Activated CD4-positive, alpha-beta T cell treated with anti-CD3 and anti-CD28 coated beads, Interleukin-2, amount 50 U/mL, for 4 hours (primary cell): ENCODE data around the gene MBNL1.
"Not testable (repeated sequence)": the region's sequence is repeated elsewhere in the genome, so short reads cannot be mapped to it uniquely, and the experiment has no call there.

Source experiments
- DNase-seq, 2 experiments: peaks; one replicate each; pipeline ENCODE4 v3.0.0-alpha.2; 2020

Gene MBNL1

DNA sequence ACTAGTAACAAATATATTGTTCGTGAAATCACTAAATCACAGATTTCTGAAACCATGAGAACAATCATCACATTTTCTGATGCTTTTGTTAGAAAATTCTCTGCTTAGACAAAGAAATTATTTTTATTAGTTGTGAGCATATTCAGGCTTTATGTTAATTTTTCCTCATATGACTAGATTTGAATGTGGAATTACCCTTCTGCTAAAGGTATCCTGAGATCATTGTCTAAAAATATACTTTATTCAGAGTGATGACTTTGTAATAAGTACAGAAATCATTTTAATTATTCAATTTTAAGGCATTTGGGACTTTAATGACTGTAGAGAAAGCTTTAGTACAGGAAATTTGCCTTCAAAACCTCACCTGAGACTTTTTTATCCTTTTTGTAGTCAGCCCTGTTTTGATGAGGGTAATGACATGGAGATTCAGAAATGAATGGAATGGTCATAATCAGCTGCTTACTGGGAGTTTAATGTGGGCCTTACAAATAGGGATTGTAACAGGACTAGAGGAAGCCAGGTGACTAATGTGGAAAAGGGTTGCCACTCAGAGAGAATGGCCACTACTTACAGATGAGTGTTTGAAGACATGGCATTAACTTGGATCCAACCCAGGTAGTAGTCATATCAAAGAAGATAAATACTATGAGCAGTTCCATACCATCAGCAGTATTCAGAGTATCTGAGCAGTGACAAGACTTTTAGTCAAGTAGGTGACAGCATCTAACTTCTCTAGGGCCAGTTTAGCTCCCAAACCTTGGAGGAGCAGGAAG lies 148.3 kb downstream of the MBNL1 start:
- DNase-seq, result no peak

DNA sequence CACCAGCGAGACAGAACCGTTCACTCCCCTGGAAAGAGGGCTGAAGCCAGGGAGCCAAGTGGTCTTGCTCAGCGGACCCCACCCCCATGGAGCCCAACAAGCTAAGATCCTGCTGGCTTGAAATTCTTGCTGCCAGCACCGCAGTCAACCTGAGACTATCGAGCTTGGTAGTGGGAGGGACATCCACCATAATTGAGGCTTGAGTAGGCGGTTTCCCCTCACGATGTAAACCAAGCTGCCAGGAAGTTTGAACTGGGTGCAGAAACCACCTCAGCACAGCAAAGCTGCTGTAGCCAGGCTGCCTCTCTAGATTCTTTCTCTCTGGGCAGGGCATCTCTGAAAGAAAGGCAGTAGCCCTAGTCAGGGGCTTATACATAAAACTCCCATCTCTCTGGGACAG lies 151.0 kb downstream of the MBNL1 start:
- no peak for DNase-seq

DNA sequence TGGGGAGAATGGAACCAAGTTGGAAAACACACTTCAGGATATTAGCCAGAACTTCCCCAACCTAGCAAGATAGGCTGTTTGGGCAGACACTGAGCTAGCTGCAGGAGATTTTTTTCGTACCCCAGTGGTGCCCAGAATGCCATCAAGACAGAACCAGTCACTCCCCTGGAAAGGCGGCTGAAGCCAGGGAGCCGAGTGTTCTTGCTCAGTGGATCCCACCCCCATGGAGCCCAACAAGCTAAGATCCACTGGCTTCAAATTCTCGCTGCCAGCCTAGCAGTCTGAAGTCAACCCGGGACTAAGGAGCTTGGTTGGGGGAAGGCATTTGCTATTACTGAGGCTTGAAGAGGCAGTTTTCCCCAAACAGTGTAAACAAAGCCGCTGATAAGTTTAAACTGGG lies 152.4 kb downstream of the MBNL1 start:
- DNase-seq, result no peak

DNA sequence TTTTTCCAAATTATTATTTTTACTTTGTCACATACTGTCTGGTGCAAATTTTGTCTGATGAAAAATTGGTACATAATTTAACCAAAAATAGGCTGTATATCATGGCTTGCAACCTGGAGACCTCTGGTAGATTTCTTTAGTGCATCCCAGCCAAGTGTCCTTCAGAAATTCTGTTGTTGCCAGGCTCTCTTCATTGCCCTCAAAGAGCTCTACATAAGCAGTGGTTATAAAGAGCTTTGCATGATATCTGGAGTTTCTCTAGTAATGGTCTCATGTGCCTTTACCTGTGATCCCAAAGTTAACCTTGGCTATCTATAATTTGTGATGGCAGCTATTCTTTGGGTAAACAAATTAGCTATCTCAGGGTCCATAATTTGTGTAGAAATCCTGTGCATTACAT lies 157.7 kb downstream of the MBNL1 start:
- no peak for DNase-seq

DNA sequence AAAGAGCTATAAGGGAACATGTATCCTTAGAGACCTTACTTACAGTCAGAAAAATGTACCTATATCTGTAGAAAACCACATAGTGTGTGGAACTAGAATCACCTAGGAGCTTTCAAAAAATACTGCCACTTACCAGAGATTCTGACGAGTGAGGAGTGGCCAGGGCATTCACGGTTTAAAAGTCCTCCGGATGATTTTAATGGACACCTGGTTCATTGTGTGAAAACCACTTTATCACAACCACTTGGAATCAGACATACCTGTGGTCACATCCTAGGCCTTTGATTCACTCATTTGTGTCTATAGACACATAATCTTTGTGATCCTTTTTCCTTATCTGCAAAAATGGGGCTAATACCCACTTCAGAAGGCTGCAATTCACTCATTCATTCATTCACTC lies 159.8 kb downstream of the MBNL1 start:
- DNase-seq, result no peak

DNA sequence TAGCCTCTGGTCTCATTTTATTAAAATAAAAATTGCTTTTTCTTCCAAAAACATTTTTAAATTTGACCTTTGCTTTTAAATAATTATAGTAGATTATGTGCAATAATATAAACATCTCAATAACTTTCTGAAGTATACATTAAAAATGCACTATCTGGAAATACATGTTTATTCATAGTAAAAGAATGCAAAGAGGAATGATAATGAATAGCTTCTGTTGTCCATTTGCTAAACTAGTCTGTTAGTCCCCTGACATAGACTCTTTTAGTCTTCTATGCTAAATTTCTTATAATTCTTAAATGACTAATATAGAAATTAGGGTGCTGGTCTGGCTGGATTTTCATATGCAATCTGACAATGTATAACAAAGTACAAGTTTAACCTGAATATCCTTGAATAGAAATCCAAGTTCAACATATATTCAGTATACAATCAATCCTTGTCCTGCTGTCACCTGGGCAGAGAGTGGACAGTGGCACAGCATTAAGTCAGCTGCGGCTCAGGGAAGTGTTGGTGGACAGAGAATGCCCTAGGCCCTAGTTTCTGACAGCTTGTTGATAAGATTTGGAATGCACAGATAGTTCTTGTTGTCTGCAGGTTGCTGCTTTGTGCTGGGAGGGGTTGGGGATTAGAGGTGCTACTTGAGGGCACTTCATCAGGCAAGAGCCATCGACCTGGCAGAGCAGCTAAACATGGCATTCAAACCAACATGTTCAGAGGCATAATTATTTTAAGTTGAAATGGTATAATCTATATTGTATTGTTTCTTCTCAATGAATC lies 161.7 kb downstream of the MBNL1 start:
- DNase-seq, result no peak

DNA sequence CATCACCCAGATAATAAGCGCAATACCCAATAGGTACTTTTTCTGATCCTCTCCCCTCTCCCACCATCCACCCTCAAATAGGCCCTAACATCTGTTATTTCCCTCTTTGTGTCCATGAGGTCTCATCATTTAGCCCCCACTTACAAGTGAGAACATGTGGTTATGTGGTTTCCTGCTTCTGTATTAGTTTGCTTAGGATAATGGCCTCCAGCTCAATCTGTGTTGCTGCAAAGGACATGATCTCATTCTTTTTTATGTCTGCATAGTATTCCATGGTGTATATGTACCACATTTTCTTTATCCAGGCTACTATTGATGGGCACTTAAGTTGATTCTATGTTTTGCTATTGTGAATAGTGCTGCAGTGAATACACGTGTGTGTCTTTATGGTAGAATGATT lies 165.4 kb downstream of the MBNL1 start:
- DNase-seq, result no peak

DNA sequence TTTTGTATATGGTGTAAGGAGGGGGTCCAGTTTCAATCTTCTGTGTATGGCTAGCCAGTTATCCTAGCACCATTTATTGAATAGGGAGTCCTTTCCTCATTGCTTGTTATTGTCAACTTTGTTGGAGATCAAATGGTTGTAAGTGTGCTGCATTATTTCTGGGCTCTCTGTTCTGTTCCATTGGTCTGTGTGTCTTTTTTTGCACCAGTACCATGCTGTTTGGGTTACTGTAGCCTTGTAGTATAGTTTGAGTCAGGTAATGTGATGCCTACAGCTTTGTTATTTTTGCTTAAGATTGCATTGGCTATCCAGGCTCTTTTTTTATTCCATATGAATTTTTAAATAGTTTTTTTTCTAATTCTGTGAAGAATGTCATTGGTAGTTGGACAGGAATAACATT lies 166.5 kb downstream of the MBNL1 start:
- DNase-seq, result not testable (repeated sequence)

DNA sequence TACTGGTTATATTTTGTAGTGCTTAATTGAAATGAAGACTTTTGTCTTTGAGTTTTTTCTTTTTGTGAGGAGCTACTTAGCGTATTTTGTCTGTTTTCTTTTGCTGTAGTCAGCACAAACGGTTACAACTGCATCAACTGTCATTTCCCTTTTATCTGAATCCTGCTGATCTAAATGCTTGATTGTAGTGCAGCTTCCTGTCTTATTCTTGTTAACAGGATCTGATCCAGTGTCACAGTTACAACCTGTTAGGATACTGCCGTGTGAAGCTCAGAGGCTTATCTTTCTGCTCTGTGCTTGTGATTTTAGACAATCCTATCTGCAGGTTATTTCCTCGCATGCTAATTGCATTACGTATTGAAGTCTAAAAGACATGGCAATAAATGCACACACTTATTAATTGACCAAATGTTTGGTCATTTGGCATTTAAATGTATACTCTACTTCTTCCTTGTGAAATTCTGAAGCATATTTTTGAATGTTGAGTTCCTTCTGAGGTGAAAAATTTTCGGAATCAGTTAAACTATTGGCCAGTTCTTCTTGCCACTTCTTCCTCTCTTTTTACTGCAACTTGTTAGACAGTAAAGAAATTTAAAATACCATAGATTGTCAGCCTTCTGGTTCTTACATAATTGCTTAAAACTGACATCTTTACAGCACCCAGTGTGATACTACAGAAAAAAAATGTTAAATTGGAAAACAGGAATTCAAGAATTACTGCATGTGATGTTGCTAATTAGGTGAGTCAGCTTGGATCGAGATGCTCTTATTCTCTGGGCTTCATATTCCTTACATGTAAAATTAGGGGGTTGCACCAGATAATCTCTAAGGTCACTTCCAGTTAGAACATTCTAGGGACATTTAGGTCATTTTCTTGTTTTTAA lies 168.2 kb downstream of the MBNL1 start:
- no peak for DNase-seq

DNA sequence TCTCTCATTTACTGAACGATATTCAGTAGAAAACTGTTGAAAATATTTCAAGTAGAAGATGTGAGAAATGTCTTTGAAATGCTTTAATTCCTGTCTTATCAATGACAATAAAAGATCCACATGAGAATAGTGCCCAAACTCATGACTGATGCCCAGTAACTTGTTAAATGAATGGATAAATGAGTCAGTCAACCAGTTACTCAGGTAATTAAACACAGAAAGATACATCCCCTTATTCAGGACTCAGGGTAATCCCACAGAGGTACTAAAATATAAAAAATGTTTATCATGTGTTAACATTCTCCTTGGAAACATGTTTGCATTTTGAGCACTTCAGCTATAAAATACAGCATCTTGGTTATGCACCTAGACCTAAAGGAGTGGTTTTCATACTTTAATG lies 169.5 kb downstream of the MBNL1 start:
- no peak for DNase-seq

DNA sequence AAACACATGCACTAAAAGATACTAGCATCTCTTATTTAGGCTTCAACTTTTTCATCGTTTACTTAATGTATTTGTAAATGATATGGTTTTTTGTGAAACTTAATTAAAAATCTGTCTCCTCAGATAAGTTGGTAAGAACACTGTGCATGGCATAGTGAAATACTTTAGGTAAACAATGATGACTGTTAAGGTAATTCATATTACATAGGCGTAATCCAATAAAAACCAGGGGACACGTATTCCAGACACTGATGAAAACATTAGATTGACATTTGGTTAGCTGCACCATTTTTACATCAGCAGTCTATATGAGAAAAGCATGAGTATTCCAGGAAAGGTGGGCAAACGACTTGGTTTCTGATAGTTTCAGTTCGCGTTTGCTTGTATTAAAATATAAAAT lies 170.0 kb downstream of the MBNL1 start:
- no peak for DNase-seq

DNA sequence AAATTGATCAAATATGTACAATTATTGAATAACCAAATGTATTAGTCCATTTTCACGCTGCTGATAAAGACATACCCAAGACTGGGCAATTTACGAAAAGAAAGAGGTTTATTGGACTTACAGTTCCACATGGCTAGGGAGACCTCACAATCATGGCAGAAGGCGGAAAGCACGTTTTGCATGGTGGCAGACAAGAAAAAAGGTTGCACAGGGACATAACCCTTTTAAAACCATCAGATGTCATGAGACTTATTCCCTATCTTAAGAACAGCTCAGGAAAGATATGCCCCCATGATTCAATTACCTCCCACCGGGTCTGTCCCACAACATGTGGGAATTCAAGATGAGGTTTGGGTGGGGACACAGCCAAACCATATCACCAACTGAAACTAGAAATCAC lies 171.5 kb downstream of the MBNL1 start:
- DNase-seq, result not testable (repeated sequence)

DNA sequence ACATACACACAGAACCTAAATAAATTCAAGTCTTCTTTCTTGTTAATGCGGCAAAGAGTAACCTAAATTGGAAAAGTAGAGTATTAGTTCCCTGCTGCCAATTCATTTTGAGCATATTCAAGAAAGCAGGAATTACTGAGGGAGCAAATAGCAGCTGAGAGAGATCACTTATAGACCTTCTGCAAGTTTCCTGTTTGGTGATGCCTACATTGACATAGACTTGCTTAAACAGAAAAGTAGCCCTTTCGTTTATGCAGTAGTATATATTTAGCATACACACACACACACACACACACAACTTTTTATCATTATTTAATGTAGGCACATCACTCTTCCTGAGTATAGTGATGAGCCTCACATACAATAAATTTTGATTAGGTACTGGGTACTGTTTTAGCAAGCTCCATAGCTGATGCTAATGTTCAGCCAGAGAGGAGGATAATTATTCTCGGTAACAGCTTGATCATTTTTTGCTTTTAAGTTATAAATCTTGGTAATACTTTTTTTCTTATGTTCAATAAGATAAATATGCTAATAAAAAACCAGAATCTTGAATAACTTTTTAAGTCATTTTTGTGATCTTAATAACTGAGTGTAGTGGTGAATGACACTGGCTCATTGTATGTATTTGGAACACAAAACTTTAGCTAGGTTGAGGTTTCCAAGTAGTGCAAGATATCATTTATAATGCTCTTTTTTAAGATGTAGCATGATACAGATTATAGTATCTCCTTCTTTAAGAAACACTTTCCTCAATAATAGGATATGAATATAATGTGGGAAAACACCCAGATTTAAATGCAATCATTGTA lies 174.7 kb downstream of the MBNL1 start:
- DNase-seq, result no peak

DNA sequence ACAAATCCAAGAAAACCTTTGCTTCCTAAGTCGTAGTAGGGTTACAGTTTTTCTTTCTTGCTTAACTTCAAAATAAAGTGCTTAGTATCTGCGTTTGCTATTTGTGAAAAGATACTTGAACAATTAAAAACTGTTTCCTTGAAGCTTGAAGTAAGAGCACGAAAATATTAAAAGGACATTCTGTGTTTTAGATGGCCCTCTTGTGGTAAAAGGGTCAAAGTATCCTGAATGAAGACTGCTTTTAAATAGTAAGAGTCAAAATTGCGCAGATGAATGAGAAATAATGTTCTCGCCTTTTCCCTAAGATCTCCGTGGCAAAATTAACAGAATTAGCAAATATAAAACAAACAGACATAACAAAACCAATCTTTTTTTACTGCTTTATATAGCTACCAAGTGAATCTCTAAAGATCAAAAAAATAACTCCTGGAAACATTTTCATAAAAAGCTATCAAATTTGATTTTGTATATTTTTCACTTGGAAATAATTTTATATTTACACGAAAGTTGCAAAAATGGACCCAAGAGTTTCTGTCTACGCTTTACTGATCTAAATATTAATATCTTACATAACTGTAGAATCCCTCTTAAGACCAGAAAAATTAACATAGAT lies 175.4 kb downstream of the MBNL1 start:
- DNase-seq, result no peak

DNA sequence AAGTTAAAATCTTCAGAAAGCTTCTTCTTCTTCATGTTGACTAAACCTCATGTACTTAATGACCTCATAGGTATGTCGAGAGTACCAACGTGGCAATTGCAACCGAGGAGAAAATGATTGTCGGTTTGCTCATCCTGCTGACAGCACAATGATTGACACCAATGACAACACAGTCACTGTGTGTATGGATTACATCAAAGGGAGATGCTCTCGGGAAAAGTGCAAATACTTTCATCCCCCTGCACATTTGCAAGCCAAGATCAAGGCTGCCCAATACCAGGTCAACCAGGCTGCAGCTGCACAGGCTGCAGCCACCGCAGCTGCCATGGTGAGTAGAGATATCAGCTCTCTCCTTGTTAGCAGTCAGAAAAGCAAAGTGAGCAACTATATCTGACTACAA lies 176.5 kb downstream of the MBNL1 start:
- DNase-seq, result no peak

DNA sequence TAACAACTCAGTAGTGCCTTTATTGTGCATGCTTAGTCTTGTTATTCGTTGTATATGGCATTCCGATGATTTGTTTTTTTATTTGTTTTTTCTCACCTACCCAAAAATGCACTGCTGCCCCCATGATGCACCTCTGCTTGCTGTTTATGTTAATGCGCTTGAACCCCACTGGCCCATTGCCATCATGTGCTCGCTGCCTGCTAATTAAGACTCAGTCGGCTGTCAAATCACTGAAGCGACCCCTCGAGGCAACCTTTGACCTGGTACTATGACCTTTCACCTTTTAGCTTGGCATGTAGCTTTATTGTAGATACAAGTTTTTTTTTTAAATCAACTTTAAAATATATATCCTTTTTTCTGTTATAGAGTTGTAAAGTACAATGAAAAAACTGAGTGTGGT lies 177.8 kb downstream of the MBNL1 start:
- no peak for DNase-seq

DNA sequence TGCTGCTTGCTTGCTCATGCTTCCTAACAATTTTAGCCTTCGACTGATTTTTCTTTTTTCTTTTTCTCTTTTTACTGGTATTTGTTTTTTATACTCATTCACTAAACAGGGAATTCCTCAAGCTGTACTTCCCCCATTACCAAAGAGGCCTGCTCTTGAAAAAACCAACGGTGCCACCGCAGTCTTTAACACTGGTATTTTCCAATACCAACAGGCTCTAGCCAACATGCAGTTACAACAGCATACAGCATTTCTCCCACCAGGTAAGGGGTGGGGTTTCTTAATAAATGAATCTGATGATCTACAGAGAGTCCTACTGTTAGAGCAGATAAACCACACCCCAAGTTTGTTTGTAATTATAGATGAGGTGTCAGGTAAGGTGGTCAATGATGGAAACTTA lies 178.8 kb downstream of the MBNL1 start:
- no peak for DNase-seq

DNA sequence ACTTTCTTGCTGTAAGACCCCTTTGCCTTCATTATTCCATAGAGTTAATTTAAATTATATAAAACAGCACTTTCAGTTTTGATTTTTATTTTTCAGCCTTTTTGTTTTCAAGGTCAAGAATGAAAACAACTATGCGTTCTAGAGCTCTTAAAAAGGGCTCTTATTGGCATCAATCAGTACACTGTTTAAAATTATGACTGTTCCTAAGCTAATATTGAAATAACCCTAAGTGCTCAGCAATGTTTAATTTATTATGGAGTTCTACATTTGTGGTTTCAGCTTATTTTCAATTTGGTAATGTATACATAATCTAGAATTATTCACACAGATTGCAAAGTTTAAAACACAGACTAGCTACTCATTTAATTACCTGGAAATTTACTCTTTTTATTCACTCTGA lies 179.4 kb downstream of the MBNL1 start:
- DNase-seq, result no peak

DNA sequence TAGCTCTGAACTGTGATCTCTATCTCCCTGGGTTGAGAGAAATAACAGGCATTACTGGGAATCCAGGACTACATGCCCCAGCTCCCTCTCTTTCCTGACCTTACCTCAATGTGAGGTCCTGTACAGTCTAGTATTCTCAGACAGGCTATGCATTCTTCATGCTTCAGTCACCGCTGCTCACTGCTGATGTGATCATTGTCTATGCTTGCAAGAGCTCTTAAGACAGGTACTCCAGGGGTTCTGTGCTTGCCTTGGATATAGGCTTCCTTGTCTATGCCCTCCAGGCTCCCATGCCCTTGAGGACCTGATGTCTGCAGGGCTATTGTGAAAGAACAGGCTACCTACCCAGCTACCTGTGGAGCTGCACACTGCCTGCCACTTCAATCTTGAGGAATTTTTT lies 183.6 kb downstream of the MBNL1 start:
- DNase-seq, result no peak

DNA sequence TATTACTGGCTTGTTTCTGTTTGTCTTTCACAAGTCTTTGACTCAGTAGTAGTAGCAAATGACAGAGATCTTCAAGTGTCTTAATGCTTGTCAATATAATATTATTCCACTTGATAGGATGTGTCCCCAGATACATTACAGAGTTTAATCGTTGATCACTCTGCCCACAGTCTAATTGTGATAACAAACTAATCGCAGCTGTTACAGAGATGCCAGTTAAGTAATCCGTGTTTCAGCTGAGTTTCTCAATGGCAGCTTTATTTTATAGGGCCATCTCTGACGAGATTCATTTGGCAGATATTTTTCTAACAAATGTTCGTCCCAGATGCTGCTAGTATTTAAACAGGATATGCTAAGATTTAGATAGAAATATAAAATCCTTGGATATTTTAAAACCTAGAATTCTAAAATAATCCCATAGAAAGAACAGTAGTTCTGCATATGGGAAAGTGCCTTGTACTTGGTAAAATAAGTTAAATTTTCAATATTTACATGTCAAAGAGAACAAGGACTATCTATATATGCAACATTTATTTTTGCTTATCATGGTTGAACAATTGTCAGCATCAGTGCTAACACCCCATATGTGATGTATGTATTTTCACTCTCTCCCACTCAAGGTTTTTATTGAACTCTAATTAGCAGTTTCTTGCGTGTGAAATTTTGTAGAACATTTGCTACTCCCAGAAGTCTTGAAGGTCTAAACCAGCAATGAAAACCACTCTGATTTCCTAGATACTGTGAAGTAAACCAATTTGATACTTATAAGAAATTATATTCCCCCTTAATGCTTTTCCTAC lies 185.5 kb downstream of the MBNL1 start:
- no peak for DNase-seq

DNA sequence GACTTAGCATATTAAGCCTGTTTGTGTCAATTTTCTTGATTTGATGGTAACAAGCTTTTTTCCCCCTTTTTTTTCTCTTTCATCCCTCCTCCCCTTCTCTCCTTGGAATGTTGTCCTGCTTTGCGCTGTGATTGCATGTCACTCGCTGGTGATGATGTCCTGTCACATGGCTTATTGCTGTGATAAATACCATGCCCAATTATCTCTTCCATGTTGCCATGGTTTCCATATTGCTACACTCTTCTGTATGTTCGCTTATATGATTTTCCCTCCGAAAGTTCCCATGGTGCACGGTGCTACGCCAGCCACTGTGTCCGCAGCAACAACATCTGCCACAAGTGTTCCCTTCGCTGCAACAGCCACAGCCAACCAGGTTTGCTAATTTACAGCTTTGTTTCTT lies 187.3 kb downstream of the MBNL1 start:
- DNase-seq, result no peak
